GOT3 (cell line): ENCODE measurements around the gene IGFBPL1.
"Not testable (repeated sequence)": the region's sequence is repeated elsewhere in the genome, so short reads cannot be mapped to it uniquely, and the experiment has no call there.

Source experiments
- DNase-seq: peaks from one replicate; lab custom pipeline; 2025; ENCODE audit warnings: mixed read lengths; lab: John Stamatoyannopoulos, UW

The IGFBPL1 gene

GRCh38 chr9:38423973-38424843, at the start of gene IGFBPL1:
Gene IGFBPL1 (minus strand): TSS chr9:38424454. CDS start chr9:38424424, 30 bp downstream.
- DNase-seq = no peak

GRCh38 chr9:38472583-38473249, 48.5 kb upstream of the IGFBPL1 start:
- not testable (repeated sequence) for DNase-seq

- DNase-seq = no peak
Measured at GRCh38 chr9:38467404-38467803, 43.1 kb upstream of the IGFBPL1 start.

GRCh38 chr9:38453835-38454234, 29.6 kb upstream of the IGFBPL1 start:
- no peak for DNase-seq

- DNase-seq = no peak
Measured at GRCh38 chr9:38451162-38451561, 26.9 kb upstream of the IGFBPL1 start.

GRCh38 chr9:38447703-38448102, 23.4 kb upstream of the IGFBPL1 start:
- DNase-seq = no peak

- DNase-seq = no peak
Measured at GRCh38 chr9:38445154-38446043, 21.1 kb upstream of the IGFBPL1 start.

- DNase-seq = no peak
Measured at GRCh38 chr9:38443597-38443996, 19.3 kb upstream of the IGFBPL1 start.

GRCh38 chr9:38443181-38443580, 18.9 kb upstream of the IGFBPL1 start:
- DNase-seq = no peak

- no peak for DNase-seq
Measured at GRCh38 chr9:38442473-38443096, 18.3 kb upstream of the IGFBPL1 start.

GRCh38 chr9:38441347-38442085, 17.3 kb upstream of the IGFBPL1 start:
- no peak for DNase-seq

- DNase-seq = no peak
Measured at GRCh38 chr9:38440516-38440915, 16.3 kb upstream of the IGFBPL1 start.

GRCh38 chr9:38439916-38440301, 15.7 kb upstream of the IGFBPL1 start:
- no peak for DNase-seq

GRCh38 chr9:38439291-38439915, 15.1 kb upstream of the IGFBPL1 start:
- DNase-seq = no peak

- no peak for DNase-seq
Measured at GRCh38 chr9:38437193-38437823, 13.1 kb upstream of the IGFBPL1 start.

GRCh38 chr9:38436708-38437107, 12.5 kb upstream of the IGFBPL1 start:
- no peak for DNase-seq

GRCh38 chr9:38435521-38435920, 11.3 kb upstream of the IGFBPL1 start:
- no peak for DNase-seq

- DNase-seq = no peak
Measured at GRCh38 chr9:38434853-38435252, 10.6 kb upstream of the IGFBPL1 start.

GRCh38 chr9:38434365-38434764, 10.1 kb upstream of the IGFBPL1 start:
- DNase-seq = no peak

GRCh38 chr9:38432922-38433510, 8.8 kb upstream of the IGFBPL1 start:
- no peak for DNase-seq
